Stimulated activated CD8-positive, alpha-beta memory T cell treated with anti-CD3 and anti-CD28 coated beads, Interleukin-7, amount 100 ng/mL, for 24 hours (primary cell): ENCODE data around the gene VAPA.

ENCODE experiments used
- DNase-seq: peaks from one replicate; pipeline ENCODE4 v3.0.0-alpha.2; 2020; ENCODE audit warnings: low read depth

VAPA gene, protein sequence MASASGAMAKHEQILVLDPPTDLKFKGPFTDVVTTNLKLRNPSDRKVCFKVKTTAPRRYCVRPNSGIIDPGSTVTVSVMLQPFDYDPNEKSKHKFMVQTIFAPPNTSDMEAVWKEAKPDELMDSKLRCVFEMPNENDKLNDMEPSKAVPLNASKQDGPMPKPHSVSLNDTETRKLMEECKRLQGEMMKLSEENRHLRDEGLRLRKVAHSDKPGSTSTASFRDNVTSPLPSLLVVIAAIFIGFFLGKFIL

DNA sequence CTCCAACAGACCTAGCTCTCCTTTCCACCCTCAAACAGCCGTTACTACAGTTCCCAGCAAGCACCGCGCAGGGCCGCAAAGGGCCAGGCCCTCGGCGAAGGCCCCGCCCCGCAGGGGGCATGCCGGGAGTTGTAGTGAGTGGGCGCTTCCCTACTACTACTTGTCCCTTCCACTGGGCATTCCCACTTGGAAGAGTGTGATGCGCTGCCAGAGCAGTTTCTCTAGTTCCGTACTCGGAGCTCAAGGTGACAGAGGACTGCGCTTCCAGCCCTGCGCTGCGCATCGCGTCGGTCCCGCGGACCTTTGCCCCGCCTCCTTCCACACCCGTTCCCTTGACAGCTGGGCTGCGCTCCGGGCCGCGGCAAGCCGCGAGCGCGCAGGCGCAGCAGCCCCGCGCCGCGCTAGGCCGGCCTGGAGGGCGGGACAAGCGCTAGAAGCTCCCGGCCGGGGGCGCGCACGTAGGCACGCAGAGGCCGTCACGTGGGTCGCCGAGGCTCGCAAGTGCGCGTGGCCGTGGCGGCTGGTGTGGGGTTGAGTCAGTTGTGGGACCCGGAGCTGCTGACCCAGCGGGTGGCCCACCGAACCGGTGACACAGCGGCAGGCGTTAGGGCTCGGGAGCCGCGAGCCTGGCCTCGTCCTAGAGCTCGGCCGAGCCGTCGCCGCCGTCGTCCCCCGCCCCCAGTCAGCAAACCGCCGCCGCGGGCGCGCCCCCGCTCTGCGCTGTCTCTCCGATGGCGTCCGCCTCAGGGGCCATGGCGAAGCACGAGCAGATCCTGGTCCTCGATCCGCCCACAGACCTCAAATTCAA is at the start of gene VAPA:
TSS of gene VAPA (plus strand) at position 491 of the 808 bp plus-strand sequence. CDS start at position 732, 241 bp downstream.
- DNase-seq: peak; percentile 77

GRCh38 chr18:9865764-9866490 is 47.9 kb upstream of the VAPA start:
- DNase-seq: no peak

GRCh38 chr18:9866627-9867026 is 47.2 kb upstream of the VAPA start:
- DNase-seq: no peak

GRCh38 chr18:9867071-9867594 is 46.7 kb upstream of the VAPA start:
- DNase-seq: no peak

DNA sequence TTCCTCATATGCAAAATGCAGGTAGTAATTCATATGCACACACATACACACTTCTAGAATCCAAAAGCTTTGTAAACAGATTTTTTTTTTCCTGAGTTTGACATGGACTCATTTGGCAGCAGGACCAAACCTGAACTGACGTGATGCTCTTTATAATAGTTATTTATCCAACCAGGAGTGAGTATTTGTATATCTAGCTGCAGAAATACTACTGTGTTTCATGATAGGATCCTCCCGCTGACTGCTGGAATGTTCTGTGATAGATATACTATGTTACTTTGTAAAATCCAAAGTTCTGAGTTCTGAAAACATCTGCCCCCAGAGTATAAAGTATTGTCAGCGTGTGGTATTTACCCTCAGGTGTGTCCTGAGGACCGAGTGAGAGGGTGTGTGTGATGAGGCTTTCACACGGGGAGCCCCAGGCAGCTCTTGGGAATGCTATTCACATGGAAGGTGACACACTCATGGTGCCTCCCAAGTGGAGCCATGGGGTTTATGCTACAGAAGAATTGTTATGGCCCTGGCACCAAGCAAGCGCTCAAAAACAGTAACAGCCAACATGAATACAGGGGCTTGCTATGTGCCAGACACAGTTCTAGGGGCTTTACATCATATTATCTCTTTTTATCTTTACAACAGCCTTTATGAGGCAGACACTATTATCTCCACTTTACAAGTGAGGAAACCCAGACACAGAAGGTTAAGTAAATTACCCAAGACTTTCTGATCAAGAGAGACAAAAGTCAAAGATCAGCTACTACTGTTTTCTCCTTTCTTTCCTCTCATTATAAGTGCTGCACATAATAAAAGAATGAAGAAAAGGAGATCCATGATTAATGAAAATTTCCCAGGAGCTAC is 44.7 kb upstream of the VAPA start:
- DNase-seq: no peak

DNA sequence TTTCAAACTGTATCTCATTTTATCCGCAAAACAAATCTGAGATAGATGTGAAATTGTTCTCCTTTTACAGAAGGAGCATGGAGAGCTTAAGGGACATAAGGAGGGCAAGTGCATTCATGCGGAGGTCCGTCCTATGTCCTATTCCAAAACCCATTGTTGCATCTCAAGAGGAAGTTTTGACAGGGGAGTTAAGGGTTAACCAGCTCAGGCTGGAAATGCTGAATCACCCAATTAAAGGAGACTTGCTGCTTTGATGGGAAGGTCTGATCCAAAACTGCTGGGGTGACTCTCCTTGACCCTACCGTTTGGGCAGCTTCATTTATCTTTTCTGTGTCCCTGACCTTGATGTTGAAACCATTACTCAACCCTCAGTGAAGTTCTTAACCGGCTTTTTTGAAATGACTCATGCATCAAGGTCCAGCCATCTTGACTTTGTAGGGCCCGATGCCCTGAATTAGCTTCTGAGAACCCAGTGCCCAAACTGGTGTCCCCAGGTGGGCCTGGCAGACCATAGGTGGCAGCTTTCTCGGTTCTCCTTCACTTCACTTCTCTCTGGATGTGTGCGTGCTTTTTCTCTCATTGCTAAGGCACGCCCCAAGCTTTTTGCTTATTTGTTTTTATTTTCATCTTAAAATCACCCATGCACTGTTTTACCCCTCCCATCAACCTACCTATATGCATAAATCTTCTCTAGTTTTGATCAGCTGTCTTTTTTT is 43.9 kb upstream of the VAPA start:
- DNase-seq: no peak

- no peak for DNase-seq
These were observed 43.3 kb upstream of the VAPA start for GRCh38 chr18:9870431-9871008.

- DNase-seq: no peak
These were observed 42.5 kb upstream of the VAPA start for GRCh38 chr18:9871244-9871746.

DNA sequence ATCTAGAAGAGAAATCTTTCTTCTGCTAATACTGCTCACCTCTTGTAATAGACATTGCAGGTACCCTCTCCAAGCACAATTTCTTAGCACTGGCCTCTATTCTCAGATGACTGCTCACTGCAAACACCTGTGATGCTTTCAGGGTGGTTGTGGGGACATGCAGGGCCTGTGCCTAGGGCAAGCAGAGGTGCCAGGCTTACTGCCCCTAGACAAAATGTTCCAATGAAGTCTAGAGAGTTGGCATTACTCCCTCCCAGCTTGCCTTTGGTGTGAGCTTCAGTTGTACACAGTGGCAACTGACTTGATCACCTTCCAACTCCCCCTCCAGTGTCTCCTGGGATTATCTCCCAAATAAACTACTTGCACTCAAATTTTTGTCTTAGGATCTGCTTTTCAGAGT is 41.0 kb upstream of the VAPA start:
- no peak for DNase-seq

DNA sequence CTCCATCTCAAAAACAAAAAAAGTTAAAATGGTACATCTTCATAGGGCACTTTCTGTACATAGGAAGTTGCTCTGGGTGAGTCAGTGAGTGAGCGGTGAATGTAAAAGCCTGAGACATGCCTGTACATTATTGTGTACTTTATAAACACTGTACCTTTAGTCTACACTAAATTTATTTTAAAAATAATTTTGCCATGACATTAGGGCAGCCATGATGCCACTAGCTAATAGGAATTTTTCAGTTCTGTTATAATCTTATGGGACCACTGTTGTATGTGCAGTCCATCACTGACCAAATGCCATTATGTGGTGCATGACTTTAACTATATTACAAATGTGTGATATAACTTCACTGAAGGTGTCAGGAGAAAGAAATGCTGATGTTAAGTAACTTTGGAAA is 39.1 kb upstream of the VAPA start:
- no peak for DNase-seq

GRCh38 chr18:9876212-9876866 is 37.5 kb upstream of the VAPA start:
- no peak for DNase-seq

GRCh38 chr18:9876867-9877654 is 36.8 kb upstream of the VAPA start:
- DNase-seq: no peak

GRCh38 chr18:9877655-9878014 is 36.2 kb upstream of the VAPA start:
- no peak for DNase-seq

DNA sequence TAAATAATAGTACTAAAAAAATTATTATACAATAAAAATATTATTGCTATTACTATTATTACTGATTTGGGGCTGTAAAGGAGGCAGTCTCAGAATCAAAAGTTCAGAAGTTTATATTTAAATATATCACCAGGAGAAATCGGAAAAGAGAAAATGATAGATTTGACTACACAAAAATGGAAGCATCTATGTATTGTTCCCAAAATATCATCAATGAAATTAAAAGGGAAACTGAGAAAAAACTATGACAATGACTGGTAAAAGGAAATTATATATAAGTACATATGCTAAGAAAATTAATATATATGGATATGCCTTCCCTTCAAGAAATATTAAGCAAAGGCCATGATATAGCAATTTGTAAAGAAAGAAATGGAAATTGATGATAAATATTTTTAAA is 35.7 kb upstream of the VAPA start:
- DNase-seq: no peak

DNA sequence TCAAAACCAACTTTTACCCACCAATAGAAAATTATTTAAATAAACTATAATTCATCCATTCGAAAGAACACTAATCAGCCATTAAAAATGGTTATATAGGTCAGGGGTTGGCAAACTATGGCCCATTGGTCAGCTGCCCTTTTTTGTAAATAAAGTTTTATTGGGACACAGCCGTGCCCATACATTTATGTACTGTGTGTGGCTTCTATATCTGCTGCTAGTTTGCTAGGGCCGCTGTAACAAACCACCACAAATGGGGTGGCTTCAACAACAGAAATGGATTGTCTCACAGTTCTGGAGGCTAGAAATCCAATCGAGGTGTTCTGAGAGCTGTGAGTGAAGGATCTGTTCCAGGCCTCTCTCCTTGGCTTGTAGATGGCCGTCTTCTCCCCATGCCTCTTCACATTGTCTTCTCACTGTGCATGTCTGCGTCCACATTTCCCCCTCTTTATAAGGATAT is 35.0 kb upstream of the VAPA start:
- DNase-seq: no peak

- no peak for DNase-seq
These were observed 29.7 kb upstream of the VAPA start for GRCh38 chr18:9884090-9884489.

- DNase-seq: no peak
These were observed 29.2 kb upstream of the VAPA start for GRCh38 chr18:9884532-9885140.

- no peak for DNase-seq
These were observed 28.4 kb upstream of the VAPA start, which contains the start of gene TXNDC2 for GRCh38 chr18:9885170-9886004. TSS of gene TXNDC2 (plus strand) at chr18:9885973. CDS start at chr18:9886681, 708 bp downstream.
